NT2/D1 (cell line): ENCODE data around the gene ABLIM2.

Experiments
- DNase-seq: peaks from one replicate; pipeline ENCODE4 v3.0.0-alpha.2; 2011; ENCODE audit warnings: low read depth, low spot score
- H3K27me3 ChIP-seq: 2 replicates; pipeline ENCODE4 v1.6.0; 2011; ENCODE audit warnings: mild to moderate bottlenecking; ENCODE audit not compliant: insufficient read length, insufficient read depth
- H3K36me3 ChIP-seq: 2 replicates; pipeline ENCODE4 v1.6.1; 2011; ENCODE audit warnings: mild to moderate bottlenecking, low read length, mixed read lengths; ENCODE audit not compliant: insufficient read depth, insufficient read length
- H3K4me1 ChIP-seq: 2 replicates; pipeline ENCODE4 v1.5.1; 2011; ENCODE audit not compliant: insufficient read depth, insufficient read length
- H3K4me3 ChIP-seq: 2 replicates; pipeline ENCODE4 v1.5.1; 2011; ENCODE audit warnings: low read depth; ENCODE audit not compliant: insufficient read length
- H3K9ac ChIP-seq: 2 replicates; pipeline ENCODE4 v1.6.0; 2011; ENCODE audit warnings: low read depth; ENCODE audit not compliant: insufficient read length
- H3K9me3 ChIP-seq: 2 replicates; pipeline ENCODE4 v1.5.1; 2011; ENCODE audit warnings: mild to moderate bottlenecking, low read length; ENCODE audit not compliant: insufficient read depth
- SUZ12 ChIP-seq: IDR thresholded peaks from 2 replicates; pipeline ENCODE4 v1.6.1; 2011; ENCODE audit not compliant: insufficient read length, insufficient read depth; ENCODE audit errors: extremely low read depth
- YY1 ChIP-seq: IDR thresholded peaks from 2 replicates; pipeline ENCODE4 v1.6.1; 2011; ENCODE audit not compliant: insufficient read length, insufficient read depth
- ZNF274 ChIP-seq: IDR thresholded peaks from 2 replicates; pipeline ENCODE4 v1.6.1; 2011; ENCODE audit warnings: mild to moderate bottlenecking, low read depth, low read length

Gene ABLIM2

GRCh38 chr4:7964890-7965662 is 193.5 kb downstream of the ABLIM2 start:
- DNase-seq: no peak
- H3K27me3 ChIP-seq: no peaks in the 10 kb centered on the region
- H3K9me3 ChIP-seq: no peaks in the 10 kb centered on the region
- no peak overlapping the region for H3K4me3 ChIP-seq
- H3K9ac ChIP-seq: no peak overlapping the region
- TF ChIP-seq ZNF274 (no peak), SUZ12 (no peak), YY1 (no peak)
- H3K36me3 ChIP-seq: no peaks in the 10 kb centered on the region
- peaks cover 22% of the 10 kb centered on the region for H3K4me1 ChIP-seq

GRCh38 chr4:7964459-7964858 is 194.2 kb downstream of the ABLIM2 start:
- Histone ChIP-seq H3K36me3 (no peaks in the 10 kb centered on the region), H3K4me1 (peaks cover 21% of the 10 kb centered on the region), H3K27me3 (no peaks in the 10 kb centered on the region), H3K9me3 (no peaks in the 10 kb centered on the region), H3K4me3 (no peak overlapping the region), H3K9ac (no peak overlapping the region)
- DNase-seq: no peak
- TF ChIP-seq SUZ12 (no peak), ZNF274 (no peak), YY1 (no peak)

DNA sequence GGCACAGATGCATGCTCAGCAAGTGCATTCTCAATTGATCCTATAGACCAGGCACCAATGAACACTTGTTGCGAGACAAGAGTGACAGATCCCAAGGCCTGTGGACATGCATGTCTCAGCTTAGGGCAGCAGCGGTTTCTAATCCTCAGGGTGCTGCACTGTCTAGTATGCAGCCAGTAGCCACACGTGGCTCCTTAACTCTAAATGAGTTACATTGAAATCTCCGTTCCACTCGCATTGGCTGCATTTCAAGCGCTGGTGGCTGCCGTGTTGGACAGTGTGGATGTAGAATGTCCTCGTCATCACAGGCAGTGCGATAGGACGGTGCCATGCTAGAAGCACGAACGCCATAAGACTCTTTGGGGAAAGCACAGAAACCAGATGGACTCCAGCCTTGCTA is 194.9 kb downstream of the ABLIM2 start:
- H3K9me3 ChIP-seq: no peaks in the 10 kb centered on the region
- H3K27me3 ChIP-seq: no peaks in the 10 kb centered on the region
- DNase-seq: no peak
- no peak overlapping the region for H3K4me3 ChIP-seq
- no peak for TF ChIP-seq SUZ12
- TF ChIP-seq YY1: no peak
- TF ChIP-seq ZNF274: no peak
- peak overlapping the region; percentile 23 for H3K9ac ChIP-seq
- no peaks in the 10 kb centered on the region for H3K36me3 ChIP-seq
- peaks cover 26% of the 10 kb centered on the region for H3K4me1 ChIP-seq

- H3K9me3 ChIP-seq: no peaks in the 10 kb centered on the region
- H3K4me1 ChIP-seq: peaks cover 29% of the 10 kb centered on the region
- TF ChIP-seq ZNF274 (no peak), SUZ12 (no peak), YY1 (no peak)
- H3K27me3 ChIP-seq: no peaks in the 10 kb centered on the region
- DNase-seq: no peak
- H3K9ac ChIP-seq: no peak overlapping the region
- H3K36me3 ChIP-seq: no peaks in the 10 kb centered on the region
- no peak overlapping the region for H3K4me3 ChIP-seq
Observed at GRCh38 chr4:7962609-7963508, 195.8 kb downstream of the ABLIM2 start.

DNA sequence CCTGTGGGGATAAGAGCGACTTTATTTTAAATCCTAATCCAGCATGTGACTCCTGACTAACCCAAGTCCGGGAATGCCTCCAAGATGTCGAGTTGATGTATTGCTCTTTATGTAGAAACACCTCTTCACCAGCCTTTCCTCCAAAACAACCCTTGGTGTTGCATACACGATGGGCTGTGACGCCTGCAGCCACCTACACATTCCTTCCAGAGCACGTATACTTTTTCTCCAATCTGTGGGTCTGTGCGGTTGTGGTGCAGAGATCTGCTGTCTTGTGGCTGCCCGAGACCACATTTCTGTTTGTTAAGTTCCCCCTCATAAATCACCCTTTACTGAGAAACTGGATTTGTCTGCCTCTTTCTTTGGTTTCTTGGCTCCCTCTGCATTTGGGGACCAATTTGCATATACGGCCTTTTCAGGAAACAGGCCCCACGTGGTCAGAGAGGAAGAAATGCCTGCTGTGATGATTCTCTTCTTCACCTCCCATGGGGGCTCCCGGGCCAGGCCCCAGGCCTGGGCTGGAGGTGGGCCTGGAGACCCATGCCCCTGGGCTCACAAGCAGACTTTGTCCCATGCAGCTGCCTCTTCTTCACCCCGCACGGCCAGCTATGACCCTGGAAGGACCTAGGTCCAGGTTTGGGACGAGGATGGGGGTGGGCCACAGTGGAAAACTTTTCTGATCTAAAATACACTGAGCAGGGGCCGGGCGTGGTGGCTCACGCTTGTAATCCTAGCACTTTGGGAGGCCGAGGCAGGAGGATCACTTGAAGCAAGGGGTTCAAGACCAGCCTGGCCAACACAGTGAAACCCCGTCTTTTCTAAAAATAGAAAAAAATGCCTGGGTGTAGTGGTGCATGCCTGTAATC is 197.6 kb downstream of the ABLIM2 start:
- H3K4me1 ChIP-seq: peaks cover 32% of the 10 kb centered on the region
- DNase-seq: no peak
- no peak overlapping the region for H3K9ac ChIP-seq

DNA sequence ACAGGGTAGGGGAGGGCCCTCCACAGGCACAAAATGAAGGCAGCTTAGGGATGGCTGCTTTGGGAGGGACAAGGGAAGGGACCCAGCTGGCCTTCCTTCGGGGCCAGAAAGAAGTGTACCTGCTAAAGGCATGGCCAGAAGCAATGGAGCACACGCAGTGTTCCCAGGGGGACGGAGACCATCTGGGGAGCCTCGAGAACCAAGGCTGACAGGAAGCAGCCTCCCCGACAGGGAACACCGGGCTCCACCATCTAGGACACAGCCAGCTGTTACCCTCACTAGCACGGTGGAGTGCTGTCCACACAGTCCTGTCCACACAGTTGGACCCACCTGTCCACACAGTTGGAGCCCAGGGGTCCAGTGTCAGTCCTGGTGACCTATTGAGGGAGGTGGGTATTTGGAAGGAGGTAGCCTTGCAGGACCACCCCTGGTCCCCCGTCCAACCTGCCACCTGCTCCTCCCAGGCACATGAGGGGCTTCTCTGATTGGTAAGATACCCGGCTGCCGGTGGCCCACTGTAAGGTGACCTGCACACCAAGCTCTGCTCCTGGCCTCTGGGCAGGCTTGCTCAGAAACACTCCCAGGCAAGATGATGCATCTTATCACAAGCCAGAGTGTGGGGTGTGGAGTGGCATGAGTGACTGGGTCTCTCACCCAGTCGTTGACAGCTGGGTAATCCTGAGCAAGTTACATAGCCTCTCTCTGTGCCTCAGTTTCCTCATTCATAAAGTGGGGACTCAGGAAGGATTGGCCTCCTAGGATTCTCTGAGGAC is 198.4 kb downstream of the ABLIM2 start:
- Histone ChIP-seq H3K9ac (no peak overlapping the region), H3K9me3 (no peaks in the 10 kb centered on the region), H3K4me1 (peaks cover 28% of the 10 kb centered on the region), H3K4me3 (no peak overlapping the region), H3K36me3 (no peaks in the 10 kb centered on the region), H3K27me3 (no peaks in the 10 kb centered on the region)
- TF ChIP-seq SUZ12 (no peak), ZNF274 (no peak), YY1 (no peak)
- no peak for DNase-seq

More for the DNA sequence above, 197.6 kb downstream of the ABLIM2 start:
- no peak overlapping the region for H3K4me3 ChIP-seq
- H3K27me3 ChIP-seq: no peaks in the 10 kb centered on the region
- H3K9me3 ChIP-seq: no peaks in the 10 kb centered on the region
- no peak for TF ChIP-seq YY1
- H3K36me3 ChIP-seq: no peaks in the 10 kb centered on the region

GRCh38 chr4:7959078-7959477 is 199.5 kb downstream of the ABLIM2 start:
- H3K9ac ChIP-seq: no peak overlapping the region

More at GRCh38 chr4:7959078-7959477, 199.5 kb downstream of the ABLIM2 start:
- no peaks in the 10 kb centered on the region for H3K27me3 ChIP-seq
- H3K9me3 ChIP-seq: no peaks in the 10 kb centered on the region
- DNase-seq: no peak
- no peaks in the 10 kb centered on the region for H3K36me3 ChIP-seq
- peaks cover 28% of the 10 kb centered on the region for H3K4me1 ChIP-seq
- no peak overlapping the region for H3K4me3 ChIP-seq
- TF ChIP-seq ZNF274 (no peak), SUZ12 (no peak), YY1 (no peak)
